Measurements from ENCODE around the gene KRTAP3-3.
A peak's percentile ranks its signal among the peaks of the same experiment; 100 is the strongest.
"Not testable (repeated sequence)": the region's sequence is repeated elsewhere in the genome, so short reads cannot be mapped to it uniquely, and the experiment has no call there.

KRTAP3-3 gene

DNA sequence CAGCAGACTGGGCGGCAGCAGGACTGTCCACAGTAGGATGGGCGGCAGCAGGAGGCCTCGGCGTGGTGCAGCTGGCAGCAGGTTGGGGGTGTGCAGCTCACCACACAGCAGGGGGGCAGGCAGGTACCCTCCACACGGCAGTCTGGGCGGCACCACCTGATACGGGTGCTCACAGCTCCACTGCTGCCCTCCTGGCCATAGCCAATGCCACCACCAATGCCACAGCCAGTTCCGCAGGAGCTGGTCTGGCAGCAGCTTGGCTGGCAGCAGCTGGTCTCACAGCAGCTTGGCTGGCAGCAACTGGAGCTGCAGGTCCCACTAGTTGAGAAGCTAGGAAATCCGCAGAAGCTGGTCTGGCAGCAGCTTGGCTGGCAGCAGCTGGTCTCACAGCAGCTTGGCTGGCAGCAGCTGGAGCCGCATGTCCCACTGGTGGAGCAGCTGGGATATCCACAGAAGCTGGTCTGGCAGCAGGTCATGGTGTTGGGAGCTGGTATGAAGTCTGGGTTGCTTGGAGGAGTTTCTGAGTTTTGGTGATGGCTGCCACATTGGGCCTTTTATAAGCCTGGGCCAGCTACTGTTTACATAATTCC, 40.5 kb upstream of the KRTAP3-3 start, which contains the start of gene KRTAP1-3:
TSS of gene KRTAP1-3 (minus strand) at position 529 of the 590 bp plus-strand sequence. CDS start at position 476, 53 bp downstream.
- not testable (repeated sequence) for H3K79me1 ChIP-seq (ENCODE audit: low read length); H3K9ac ChIP-seq (ENCODE audit: low read length); H3K9me3 ChIP-seq (ENCODE audit: insufficient read depth, low read depth, low read length); H3K36me3 ChIP-seq (ENCODE audit: control insufficient read depth in 1 of 2, insufficient read depth in 2 of 2, low read length in 2 of 2); H3K4me2 ChIP-seq (ENCODE audit: low read length); H2AFZ ChIP-seq (ENCODE audit: insufficient read depth, low read length, poor library complexity); H3K27ac ChIP-seq (ENCODE audit: low read depth, low read length); H2BK120ac ChIP-seq (ENCODE audit: insufficient read depth, low read length, poor library complexity); H3K18ac ChIP-seq (ENCODE audit: low read length); H4K12ac ChIP-seq (ENCODE audit: low read depth, low read length); H3K4me1 ChIP-seq (ENCODE audit: control insufficient read depth in 1 of 2, insufficient read depth in 2 of 2, low read length in 2 of 2); H3K27me3 ChIP-seq (ENCODE audit: insufficient read depth, low read length); H2BK12ac ChIP-seq (ENCODE audit: low read length); H3K4ac ChIP-seq (ENCODE audit: low read depth, low read length); H4K8ac ChIP-seq (ENCODE audit: low read depth, low read length); H3K4me3 ChIP-seq (ENCODE audit: low read depth, low read length); H4K91ac ChIP-seq (ENCODE audit: low read depth, low read length); H3K23ac ChIP-seq (ENCODE audit: low read length); H2AK5ac ChIP-seq (ENCODE audit: low read length); H2BK5ac ChIP-seq (ENCODE audit: low read depth, low read length, poor library complexity); H3K14ac ChIP-seq (ENCODE audit: low read length); H3K79me2 ChIP-seq (ENCODE audit: control insufficient read depth, insufficient read depth, low read length, poor library complexity); DNase-seq
- no CpG with 5 or more reads among the region's 10 CpGs for WGBS (ENCODE audit: extremely low coverage, insufficient coverage, insufficient read length)

DNA sequence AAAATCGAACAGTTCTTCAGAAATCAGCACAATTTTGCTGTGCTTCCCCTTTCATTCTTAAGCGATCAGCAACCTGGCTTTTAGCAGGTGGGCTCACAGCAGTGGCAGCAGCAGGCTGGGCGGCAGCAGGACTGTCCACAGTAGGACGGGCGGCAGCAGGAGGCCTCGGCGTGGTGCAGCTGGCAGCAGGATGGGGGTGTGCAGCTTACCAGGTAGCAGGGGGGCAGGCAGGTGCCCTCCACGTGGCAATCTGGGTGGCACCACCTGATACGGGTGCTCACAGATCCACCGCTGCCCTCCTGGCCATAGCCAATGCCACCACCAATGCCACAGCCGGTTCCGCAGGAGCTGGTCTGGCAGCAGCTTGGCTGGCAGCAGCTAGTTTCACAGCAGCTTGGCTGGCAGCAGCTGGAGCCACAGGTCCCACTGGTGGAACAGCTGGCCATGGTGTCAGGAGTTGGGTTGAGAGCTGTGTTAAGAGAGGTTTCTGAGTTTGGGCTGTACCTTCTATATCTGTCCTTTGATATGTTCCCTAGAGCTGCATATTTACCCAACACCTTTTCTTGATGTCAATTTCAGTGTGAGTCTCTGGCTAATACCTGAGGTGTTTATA, 35.8 kb upstream of the KRTAP3-3 start, which contains the start of gene KRTAP1-4:
TSS of gene KRTAP1-4 (minus strand) at position 563 of the 613 bp plus-strand sequence. CDS start at position 446, 117 bp downstream.
- Histone ChIP-seq H4K8ac (ENCODE audit: low read depth, low read length) (no peak within 1 kb of the TSS), H4K91ac (ENCODE audit: low read depth, low read length) (no peak within 1 kb of the TSS), H3K18ac (ENCODE audit: low read length) (no peak within 1 kb of the TSS), H2BK12ac (ENCODE audit: low read length) (no peak within 1 kb of the TSS), H3K14ac (ENCODE audit: low read length) (no peak within 1 kb of the TSS), H3K9me3 (ENCODE audit: insufficient read depth, low read depth, low read length) (no peaks in the 10 kb centered on the region), H2AFZ (ENCODE audit: insufficient read depth, low read length, poor library complexity) (no peak within 1 kb of the TSS), H3K79me1 (ENCODE audit: low read length) (no peaks in the 10 kb centered on the region), H3K23ac (ENCODE audit: low read length) (no peak within 1 kb of the TSS), H3K27ac (ENCODE audit: low read depth, low read length) (no peak within 1 kb of the TSS), H2BK120ac (ENCODE audit: insufficient read depth, low read length, poor library complexity) (no peak within 1 kb of the TSS), H3K79me2 (ENCODE audit: control insufficient read depth, insufficient read depth, low read length, poor library complexity) (no peaks in the 10 kb centered on the region), H3K4me3 (ENCODE audit: low read depth, low read length) (no peak within 1 kb of the TSS), H3K27me3 (ENCODE audit: insufficient read depth, low read length) (no peaks in the 10 kb centered on the region), H3K9ac (ENCODE audit: low read length) (no peak within 1 kb of the TSS), H4K12ac (ENCODE audit: low read depth, low read length) (no peak within 1 kb of the TSS), H3K4ac (ENCODE audit: low read depth, low read length) (no peak within 1 kb of the TSS), H3K36me3 (ENCODE audit: control insufficient read depth in 1 of 2, insufficient read depth in 2 of 2, low read length in 2 of 2) (no peaks in the 10 kb centered on the region), H3K4me2 (ENCODE audit: low read length) (no peak within 1 kb of the TSS), H2BK5ac (ENCODE audit: low read depth, low read length, poor library complexity) (no peak within 1 kb of the TSS), H3K4me1 (ENCODE audit: control insufficient read depth in 1 of 2, insufficient read depth in 2 of 2, low read length in 2 of 2) (no peaks in the 10 kb centered on the region), H2AK5ac (ENCODE audit: low read length) (no peak within 1 kb of the TSS)
- no CpG with 5 or more reads among the region's 12 CpGs for WGBS (ENCODE audit: extremely low coverage, insufficient coverage, insufficient read length)
- DNase-seq = no peak

DNA sequence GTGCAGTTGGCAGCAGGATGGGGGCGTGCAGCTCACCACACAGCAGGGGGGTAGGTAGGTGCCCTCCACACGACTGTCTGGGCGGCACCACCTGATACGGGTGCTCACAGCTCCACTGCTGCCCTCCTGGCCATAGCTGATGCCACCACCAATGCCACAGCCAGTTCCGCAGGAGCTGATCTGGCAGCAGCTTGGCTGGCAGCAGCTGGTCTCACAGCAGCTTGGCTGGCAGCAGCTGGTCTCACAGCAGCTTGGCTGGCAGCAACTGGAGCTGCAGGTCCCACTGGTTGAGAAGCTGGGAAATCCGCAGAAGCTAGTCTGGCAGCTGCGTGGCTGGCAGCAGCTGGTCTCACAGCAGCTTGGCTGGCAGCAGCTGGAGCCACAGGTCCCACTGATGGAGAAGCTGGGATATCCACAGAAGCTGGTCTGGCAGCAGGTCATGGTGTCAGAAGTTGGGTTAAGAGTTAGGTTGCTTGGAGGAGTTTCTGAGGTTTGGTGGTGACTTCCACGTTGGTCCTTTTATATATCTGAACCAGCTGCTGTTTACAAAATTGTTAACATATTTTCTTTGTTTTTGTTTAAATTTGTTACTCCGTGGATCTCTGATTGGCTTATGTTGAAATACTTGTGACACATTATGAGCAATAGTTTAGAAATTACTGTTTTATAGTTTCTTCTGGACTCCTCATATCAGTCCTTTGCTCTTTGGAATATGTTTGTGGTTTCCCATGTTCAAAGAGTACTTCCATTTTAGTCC, 32.9 kb upstream of the KRTAP3-3 start, which contains the start of gene KRTAP1-5:
TSS of gene KRTAP1-5 (minus strand) at position 494 of the 757 bp plus-strand sequence. CDS start at position 441, 53 bp downstream.
- Histone ChIP-seq H2BK5ac (ENCODE audit: low read depth, low read length, poor library complexity) (no peak within 1 kb of the TSS), H3K9ac (ENCODE audit: low read length) (no peak within 1 kb of the TSS), H3K4me3 (ENCODE audit: low read depth, low read length) (no peak within 1 kb of the TSS), H4K8ac (ENCODE audit: low read depth, low read length) (no peak within 1 kb of the TSS), H3K18ac (ENCODE audit: low read length) (no peak within 1 kb of the TSS), H3K79me2 (ENCODE audit: control insufficient read depth, insufficient read depth, low read length, poor library complexity) (no peaks in the 10 kb centered on the region), H3K27ac (ENCODE audit: low read depth, low read length) (no peak within 1 kb of the TSS), H2BK12ac (ENCODE audit: low read length) (no peak within 1 kb of the TSS), H3K4me1 (ENCODE audit: control insufficient read depth in 1 of 2, insufficient read depth in 2 of 2, low read length in 2 of 2) (no peaks in the 10 kb centered on the region), H4K12ac (ENCODE audit: low read depth, low read length) (no peak within 1 kb of the TSS), H3K4me2 (ENCODE audit: low read length) (no peak within 1 kb of the TSS), H4K91ac (ENCODE audit: low read depth, low read length) (no peak within 1 kb of the TSS), H2BK120ac (ENCODE audit: insufficient read depth, low read length, poor library complexity) (no peak within 1 kb of the TSS), H3K4ac (ENCODE audit: low read depth, low read length) (no peak within 1 kb of the TSS), H3K79me1 (ENCODE audit: low read length) (no peaks in the 10 kb centered on the region), H3K36me3 (ENCODE audit: control insufficient read depth in 1 of 2, insufficient read depth in 2 of 2, low read length in 2 of 2) (no peaks in the 10 kb centered on the region), H2AK5ac (ENCODE audit: low read length) (no peak within 1 kb of the TSS), H3K23ac (ENCODE audit: low read length) (no peak within 1 kb of the TSS), H3K9me3 (ENCODE audit: insufficient read depth, low read depth, low read length) (no peaks in the 10 kb centered on the region), H3K14ac (ENCODE audit: low read length) (no peak within 1 kb of the TSS), H2AFZ (ENCODE audit: insufficient read depth, low read length, poor library complexity) (no peak within 1 kb of the TSS), H3K27me3 (ENCODE audit: insufficient read depth, low read length) (no peaks in the 10 kb centered on the region)
- no CpG with 5 or more reads among the region's 9 CpGs for WGBS (ENCODE audit: extremely low coverage, insufficient coverage, insufficient read length)
- DNase-seq = peak in 1 of 2 donors; percentile 31

DNA sequence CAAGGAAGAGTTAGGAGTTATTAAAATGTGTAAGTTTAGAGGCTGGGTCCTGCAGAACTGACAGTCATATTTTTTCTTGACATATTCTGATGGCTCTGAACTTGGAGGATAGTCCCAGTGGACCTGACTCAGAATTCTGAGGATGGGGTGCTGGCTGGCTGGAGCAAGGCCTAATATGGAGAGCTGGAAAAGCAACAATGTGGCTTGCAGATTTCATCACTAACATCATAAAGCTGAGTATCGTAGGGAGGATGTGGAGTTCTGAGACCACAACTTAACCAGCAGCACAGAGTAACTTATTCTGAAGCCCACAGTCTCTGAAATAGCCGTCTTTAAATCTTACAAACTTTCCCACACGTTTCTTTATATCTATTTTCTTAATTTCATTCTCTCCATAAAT, 30.7 kb upstream of the KRTAP3-3 start:
- Histone ChIP-seq H4K8ac (ENCODE audit: low read depth, low read length) (no peak overlapping the region), H3K4me3 (ENCODE audit: low read depth, low read length) (no peak overlapping the region), H2BK5ac (ENCODE audit: low read depth, low read length, poor library complexity) (no peak overlapping the region)

More for the DNA sequence above, 30.7 kb upstream of the KRTAP3-3 start:
- H2BK12ac ChIP-seq (ENCODE audit: low read length) = no peak overlapping the region
- H3K79me2 ChIP-seq (ENCODE audit: control insufficient read depth, insufficient read depth, low read length, poor library complexity) = no peaks in the 10 kb centered on the region
- no peak overlapping the region for H3K18ac ChIP-seq (ENCODE audit: low read length)
- 100% methylated on average over 2 of the region's 3 CpGs for whole genome bisulfite sequencing (ENCODE audit: extremely low coverage, insufficient coverage, insufficient read length)
- H2AFZ ChIP-seq (ENCODE audit: insufficient read depth, low read length, poor library complexity) = no peak overlapping the region
- H3K4me2 ChIP-seq (ENCODE audit: low read length) = no peak overlapping the region
- H3K27me3 ChIP-seq (ENCODE audit: insufficient read depth, low read length) = no peaks in the 10 kb centered on the region
- H3K4ac ChIP-seq (ENCODE audit: low read depth, low read length) = no peak overlapping the region
- DNase-seq = no peak
- no peaks in the 10 kb centered on the region for H3K36me3 ChIP-seq (ENCODE audit: control insufficient read depth in 1 of 2, insufficient read depth in 2 of 2, low read length in 2 of 2)
- H2AK5ac ChIP-seq (ENCODE audit: low read length) = no peak overlapping the region
- H3K23ac ChIP-seq (ENCODE audit: low read length) = no peak overlapping the region
- no peaks in the 10 kb centered on the region for H3K4me1 ChIP-seq (ENCODE audit: control insufficient read depth in 1 of 2, insufficient read depth in 2 of 2, low read length in 2 of 2)
- H4K12ac ChIP-seq (ENCODE audit: low read depth, low read length) = no peak overlapping the region
- H2BK120ac ChIP-seq (ENCODE audit: insufficient read depth, low read length, poor library complexity) = no peak overlapping the region
- no peak overlapping the region for H3K14ac ChIP-seq (ENCODE audit: low read length)
- H3K9ac ChIP-seq (ENCODE audit: low read length) = no peak overlapping the region
- H3K9me3 ChIP-seq (ENCODE audit: insufficient read depth, low read depth, low read length) = no peaks in the 10 kb centered on the region
- H3K27ac ChIP-seq (ENCODE audit: low read depth, low read length) = no peak overlapping the region
- no peaks in the 10 kb centered on the region for H3K79me1 ChIP-seq (ENCODE audit: low read length)
- no peak overlapping the region for H4K91ac ChIP-seq (ENCODE audit: low read depth, low read length)

Measured in trophoblast cell (in vitro differentiated cells and primary cell).